GM19328 (cell line): ENCODE data around the gene MISP.

Source experiments
- ATAC-seq: cut with Tn5 transposase; IDR thresholded peaks from one replicate; pipeline ENCODE4 v1.9.1; 2021; ENCODE audit warnings: mild to moderate bottlenecking, moderate library complexity; ENCODE audit not compliant: unreplicated experiment

Gene MISP

DNA sequence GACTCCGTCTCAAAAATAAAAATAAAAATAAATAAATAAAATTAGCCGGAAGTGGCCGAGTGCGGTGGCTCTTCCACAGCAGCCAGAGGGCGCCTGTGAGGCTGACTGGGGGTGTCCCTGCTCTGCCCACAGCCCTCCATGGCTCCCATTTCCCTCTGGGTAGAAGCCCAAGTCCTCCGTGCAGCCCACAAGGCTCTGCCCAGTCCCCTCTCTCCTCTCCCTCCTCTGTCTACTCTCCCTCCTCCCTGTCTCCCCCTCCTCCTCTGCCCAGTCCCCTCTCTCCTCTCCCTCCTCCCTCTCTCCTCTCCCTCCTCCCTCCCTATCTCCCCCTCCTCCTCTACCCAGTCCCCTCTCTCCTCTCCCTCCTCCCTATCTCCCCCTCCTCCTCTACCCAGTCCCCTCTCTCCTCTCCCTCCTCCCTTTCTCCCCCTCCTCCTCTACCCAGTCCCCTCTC is 20.4 kb downstream of the MISP start:
- no peak for ATAC-seq

DNA sequence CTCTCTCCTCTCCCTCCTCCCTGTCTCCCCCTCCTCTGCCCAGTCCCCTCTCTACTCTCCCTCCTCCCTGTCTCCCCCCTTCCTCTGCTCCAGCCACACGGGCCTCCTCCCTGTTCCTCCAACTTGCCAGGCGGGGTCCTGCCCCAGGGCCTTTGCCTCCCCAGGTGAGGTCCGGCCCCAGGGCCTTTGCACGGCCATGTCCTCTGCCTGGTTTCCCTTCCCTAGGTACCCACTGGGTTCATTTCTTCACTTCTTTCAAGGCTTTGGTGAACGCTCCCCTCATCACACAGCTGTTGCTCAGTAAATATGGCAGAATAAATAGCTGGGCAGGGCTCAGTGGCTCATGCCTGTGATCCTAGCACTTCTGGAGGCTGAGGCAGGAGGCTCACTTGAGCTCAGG is 21.2 kb downstream of the MISP start:
- no peak for ATAC-seq

DNA sequence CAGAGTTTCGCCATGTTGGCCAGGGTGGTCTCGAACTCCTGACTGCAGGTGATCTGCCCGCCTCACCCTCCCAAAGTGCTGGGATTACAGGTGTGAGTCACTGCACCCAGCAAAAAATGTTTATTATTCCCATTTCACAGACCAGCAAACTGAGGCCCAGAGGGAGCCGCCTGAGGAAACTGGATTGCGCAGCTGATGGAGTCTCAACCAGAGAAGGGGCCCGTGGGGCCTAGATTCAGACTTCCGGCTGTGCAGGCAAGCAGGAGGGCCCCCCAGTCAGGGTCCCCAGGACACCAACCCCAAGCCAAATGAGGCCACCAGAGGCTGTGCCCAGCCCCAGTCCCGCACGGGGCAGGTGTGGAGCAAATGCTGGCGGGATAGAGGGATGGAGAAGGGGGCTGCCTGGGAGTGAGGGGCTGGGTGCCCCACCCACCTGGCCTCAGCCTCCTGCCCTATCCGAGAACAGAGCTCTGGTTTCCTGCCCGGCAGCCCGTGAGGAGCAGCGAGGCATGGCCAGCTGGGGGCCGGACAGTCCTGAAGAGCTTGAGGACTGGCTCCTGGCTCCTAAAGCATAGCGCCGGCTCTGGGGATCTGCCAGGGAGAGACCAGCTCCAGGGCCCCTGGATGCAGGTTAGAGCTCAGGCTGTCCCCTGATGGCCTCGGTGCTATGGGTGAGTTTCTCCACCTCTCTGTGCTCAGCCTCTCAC is 22.0 kb downstream of the MISP start:
- ATAC-seq: no peak

DNA sequence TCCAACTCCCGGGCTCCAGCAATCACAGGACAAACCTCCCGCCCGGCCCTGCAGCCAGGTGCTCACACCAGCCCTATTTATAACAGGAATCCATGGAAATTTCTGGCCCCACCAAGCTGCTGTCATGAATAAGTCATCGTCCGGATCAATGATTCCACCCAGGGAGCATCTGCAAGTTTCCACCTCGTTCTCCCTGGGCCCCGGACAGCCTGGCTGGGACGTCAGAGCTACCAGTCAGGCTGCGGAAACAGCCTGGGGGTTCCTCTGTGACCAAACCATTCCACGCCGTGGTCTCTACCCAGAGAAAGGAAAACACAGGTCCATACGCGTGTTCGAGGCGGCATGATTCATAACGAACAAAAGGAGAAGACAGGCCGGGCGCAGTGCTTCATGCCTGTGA is 25.6 kb downstream of the MISP start:
- no peak for ATAC-seq

DNA sequence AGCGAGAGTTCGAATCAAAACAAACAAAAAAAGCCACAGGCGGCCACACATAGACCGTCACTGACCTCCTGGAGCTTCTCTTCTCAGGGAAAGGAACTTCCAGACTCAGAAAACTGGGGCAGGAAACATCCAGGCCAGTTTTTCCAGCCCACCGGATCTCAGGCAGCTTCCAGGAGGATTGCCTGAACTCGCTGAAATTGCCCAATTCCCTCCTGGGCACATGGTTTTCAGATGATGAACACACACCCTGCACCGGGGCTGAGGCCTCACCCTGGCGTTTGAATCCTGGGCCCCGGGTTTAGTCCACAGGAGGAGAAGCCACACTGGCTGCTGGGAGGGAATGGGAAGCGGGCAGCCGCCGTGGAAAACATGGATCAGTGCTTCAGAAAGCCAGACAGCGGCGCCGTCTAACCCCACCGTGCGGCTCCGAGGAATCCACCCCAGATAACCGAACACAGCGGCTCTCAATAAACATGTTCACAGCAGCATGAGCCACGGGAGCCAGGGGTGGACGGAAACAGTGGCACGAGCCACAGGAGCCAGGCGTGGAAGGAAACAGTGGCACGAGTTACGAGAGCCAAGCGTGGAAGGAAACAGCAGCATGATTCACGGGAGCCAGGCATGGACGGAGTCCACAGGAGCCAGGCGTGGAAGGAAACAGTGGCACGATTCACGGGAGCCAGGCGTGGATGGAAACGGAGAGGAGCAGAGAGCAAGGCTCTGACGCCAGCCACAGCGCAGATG is 28.2 kb downstream of the MISP start:
- no peak for ATAC-seq

DNA sequence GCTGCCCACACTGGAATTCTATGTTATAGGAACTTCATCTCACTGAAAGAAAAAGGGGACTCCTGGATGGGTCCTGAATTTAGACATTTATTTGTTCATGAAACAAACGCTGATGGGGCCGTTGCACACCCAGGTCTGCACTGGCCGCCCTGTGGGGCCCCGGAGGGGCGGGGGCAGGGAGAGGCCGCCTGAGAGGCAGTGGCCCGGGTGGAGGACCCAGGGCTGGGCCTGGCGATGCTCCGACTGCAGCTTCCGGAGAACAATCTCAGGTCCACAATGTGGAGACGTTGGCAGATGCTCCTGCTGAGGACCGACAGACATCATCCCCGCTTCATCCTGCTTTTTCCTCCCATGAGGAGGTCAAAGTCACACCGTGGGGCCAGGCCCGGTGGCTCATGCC is 30.0 kb downstream of the MISP start:
- ATAC-seq: no peak

DNA sequence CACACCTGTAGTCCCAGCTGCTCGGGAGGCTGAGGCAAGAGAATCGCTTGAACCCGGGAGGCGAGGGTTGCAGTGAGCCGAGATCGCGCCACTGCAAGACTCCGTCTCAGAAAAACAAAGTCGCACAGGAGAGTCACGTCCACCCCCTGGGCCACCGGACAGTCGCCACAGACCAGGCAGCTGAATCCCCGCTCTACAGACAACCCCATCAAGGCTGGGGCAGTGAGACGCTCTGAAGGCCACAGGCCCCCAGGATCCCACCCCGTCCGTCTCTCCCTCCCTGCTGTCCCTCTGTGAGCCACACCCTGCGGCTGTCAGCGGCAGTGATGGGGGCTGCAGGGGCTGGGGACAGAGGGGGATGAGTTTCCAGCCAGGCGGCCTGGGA is 30.9 kb downstream of the MISP start:
- no peak for ATAC-seq

DNA sequence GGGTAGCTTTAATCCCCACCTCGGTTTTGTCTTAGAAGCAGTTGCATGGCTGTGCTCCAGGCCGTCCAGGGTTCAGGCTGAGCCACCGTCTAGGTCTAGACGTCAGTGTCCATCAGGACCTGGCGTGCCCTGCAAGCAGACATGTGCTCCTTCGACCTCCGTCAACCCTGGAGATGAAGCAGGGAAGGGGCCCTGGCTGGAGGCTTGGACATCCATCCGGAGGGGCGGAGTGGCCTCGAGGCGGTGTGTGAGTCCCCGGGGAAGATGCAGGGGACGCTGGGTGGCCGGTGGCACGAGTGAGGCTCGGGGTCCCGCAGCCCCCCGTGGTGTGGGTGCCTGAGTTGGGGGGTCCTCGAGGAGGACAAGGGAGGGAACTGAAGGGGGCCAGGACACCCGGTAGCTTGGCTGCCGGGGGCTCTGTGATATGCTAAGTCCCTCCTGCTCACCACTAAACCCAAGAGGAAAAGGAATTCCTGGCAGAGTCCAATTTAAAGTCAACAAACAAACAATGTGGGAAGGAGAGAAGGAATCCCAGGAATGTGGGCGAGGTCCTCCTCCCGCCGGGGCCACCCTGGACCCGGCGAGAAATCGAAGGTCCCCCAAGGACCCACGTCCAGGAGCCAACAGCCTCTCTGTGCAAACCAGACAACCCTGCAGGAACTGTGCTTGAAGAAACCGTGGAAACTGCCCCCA is 31.4 kb downstream of the MISP start:
- no peak for ATAC-seq

DNA sequence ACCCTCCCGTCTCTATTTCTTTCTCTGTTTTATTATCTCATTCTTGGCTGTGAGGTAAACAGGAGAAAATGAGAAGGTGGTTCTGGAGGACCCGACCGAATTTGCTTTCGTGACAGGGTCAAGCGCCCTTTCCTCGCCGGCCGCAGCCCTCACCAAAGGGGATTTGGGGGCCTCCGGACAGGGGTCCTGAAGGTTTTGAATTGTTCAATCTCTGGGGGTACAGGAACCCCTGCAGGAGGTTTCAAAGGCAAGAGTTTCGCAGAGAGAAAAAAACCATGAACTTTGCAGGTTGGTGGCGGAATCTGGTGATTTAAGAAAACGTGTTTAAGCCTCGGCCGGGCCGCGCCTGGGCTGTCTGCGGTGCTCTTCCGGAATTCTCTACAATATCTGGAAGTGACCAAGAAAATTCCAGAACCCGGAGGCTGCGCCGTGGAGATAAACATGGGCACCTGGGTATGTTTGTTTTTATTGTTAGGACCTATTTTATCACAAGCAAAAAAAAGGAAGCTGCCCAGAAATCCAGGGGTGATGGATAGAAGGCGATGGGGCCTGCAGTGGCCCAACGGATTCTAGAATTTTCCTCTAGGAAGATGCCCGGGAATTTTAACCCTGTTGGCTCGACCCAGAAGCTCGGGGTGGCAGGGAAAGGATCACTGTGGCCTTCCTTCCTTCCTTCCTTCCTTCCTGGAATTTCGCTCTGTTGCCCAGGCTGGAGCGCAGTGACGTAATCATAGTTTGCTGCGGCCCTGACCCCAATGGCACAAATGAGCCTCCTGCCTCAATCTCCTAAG is 32.2 kb downstream of the MISP start:
- ATAC-seq: no peak

DNA sequence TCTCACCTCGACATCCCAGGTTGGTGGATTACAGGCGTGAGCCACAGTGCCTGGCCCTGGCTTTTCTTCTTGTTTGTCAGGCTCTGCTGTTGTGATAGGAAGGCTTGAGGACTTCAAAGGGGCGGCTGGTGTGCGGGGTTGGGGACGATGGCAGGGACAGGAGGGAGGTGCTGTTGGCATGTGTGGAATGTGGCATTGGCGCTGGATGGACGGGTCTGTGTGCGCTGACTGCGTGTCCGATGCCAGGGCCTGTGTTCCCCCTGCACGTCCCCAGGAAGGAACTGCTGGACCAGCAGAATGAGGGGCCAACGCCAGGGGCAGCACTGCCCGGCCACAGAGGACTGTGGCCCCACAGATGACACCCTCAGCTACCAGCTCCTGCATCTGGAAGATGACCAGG is 33.6 kb downstream of the MISP start:
- ATAC-seq: no peak

DNA sequence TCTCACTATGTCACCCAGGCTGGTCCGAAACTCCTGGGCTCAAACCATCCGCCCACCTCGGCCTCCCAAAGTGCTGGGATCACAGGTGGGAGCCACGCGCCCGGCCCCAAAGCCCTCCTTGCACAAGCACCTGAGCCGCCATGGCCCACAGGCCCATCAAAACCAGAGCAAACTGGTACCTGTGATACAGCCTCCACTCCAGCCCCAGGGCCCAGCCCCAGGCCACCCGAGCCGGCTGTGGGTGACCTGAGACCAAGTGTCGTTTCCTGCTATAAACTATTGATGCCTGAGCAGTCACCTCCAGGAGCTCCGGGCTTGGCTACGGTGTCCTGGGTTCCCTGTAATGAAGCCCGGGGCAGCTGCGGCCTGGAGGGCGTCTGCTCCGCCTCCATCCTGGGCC is 36.6 kb downstream of the MISP start:
- ATAC-seq: no peak

DNA sequence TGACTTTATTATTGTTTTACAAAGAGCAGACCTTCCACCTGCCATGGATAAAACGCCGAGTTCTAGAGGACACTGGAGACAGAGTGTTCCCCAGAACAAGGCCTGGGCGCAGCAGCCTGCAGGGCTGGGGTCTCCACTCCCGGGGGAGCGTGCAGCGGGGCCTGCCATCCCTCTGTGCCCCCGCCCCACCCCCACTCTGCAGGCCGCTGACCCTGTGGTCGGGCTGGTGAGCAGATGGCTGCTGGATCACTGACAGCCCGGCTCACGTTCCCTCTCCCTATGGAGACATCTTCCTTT is 37.7 kb downstream of the MISP start:
- ATAC-seq: no peak

DNA sequence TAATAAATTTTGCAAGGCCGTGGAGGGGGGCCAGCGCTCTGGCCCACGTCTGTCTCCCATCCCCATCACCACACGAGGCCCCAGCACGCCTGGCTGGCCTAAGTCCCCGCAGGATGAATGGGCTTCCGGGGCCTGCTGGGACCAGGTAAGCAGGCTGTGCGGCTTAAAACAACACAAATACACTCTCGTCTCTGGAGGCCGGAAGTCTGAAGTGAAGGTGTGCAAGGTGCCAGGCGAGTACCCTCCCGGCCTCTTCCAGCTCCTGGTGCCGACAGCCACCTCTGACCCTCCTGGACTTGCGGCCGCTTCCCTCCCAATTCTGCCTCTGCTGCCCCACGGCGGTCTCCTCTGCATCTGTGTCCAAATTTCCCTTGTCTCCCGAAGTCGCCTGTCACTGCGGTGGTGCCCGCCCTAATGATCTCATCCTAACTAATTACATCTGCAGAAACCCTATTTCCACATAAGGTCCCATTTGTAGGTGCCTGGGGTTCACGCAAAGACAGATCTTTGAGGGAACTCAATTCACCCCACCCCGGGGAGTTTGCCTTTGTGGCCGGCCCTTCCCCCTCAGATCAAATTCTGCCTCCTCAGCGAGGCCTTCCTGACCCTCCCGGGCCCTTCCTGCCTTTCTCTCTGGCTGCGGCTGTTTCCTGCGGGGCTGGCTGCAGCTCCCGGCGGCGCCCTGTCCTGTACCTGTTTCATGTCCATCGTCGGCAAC is 38.2 kb downstream of the MISP start:
- ATAC-seq: no peak

DNA sequence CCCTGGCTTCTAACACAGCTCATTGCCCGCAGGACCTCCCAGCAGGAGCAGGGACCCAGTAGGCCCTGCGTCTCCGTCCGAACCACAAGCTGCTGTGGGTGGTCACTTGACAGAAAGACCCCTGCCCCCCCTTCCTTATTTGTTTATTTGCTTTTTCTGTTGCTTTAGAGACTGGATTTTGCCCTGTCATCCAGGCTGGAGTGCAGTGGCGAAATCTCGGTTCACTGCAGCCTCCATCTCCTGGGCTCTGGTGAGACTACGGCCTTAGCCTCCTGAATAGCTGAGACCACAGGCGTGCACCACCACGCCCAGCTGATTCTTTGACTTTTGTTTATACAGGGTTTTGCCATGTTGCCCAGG is 38.8 kb downstream of the MISP start:
- ATAC-seq: no peak

DNA sequence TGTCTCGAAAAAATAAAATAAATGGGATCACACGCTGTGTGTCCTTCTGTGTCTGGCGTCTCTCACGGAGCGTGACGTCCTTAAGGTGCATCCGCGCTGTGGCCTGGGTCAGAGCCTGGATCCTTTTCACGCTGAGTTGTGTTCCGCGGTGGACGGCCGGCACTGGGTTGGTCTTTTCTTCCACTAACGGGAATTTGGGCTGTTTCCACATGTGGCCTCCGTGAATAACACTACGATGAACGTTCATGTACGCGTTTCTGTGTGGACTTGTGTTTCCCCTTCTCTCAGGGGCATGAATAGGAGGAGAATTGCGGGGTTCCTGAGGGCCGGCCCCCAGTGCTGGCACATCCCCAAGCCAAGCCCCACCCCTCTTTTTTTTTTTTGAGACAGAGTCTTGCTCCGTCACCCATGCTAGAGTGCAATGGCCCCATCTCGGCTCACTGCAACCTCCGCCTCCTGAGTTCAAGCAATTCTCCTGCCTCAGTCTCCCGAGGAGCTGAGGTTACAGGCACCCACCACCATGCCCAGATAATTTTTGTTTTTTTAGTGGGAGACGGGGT is 40.2 kb downstream of the MISP start:
- no peak for ATAC-seq

DNA sequence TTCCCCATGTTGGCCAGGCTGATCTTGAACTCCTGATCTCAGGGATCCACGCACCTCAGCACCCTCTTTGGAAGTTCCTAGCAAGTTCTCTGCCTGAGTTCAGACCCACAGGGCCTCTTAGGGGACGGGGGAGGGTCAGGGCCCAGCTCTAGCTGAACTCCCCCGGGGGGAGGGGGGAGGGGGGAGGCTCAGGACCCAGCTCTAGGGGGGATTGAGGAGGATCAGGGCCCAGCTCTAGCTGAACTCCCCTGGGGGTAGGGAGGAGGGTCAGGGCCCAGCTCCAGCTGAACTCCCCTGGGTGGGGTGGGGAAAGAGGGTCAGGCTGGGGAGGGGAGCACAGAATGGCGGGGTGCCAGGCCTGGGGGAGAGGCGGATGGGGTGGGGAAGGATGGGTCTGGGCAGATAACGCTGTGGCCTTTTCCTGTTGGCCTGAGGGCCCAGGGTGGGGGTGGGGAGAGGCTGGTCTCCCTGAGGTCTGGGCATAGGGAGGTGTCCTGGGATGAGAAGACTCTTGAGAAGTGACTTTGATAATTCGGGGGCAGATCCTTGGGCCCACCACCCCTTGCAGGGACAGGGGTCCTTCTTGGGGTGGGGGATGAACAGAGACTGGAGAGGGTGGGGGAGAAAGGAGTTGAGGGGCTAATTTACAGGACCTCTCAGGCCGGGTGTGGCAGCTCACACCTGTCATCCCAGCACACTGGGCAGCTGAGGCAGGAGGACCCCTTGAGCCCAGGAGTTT is 40.8 kb downstream of the MISP start:
- ATAC-seq: no peak

DNA sequence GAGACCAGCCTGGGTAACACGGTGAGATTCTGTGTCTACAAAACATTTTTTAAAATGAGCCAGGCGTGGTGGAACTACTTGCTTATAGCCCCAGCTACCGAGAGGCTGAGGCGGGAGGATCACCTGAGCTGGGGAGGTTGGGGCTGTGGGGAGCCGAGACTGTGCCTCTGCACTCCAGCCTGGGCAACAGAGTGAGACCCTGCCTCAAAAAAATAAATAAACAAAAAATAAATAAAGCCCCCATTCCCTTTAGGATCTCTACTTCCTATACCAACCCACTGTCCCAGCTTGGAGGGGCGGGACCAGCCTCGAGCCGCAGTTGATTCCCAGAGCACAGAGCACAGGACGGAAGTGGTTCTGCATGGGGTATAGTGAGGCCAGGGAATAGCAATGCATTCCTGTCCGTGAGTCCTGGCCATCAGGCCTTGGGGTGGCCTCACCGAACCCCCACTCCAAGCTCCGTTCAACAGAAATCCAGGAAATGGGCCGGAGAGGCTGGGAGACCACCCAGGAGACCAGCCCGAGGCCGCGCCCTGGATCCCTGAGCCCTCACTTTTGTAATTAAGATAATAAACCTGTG is 41.5 kb downstream of the MISP start:
- no peak for ATAC-seq

DNA sequence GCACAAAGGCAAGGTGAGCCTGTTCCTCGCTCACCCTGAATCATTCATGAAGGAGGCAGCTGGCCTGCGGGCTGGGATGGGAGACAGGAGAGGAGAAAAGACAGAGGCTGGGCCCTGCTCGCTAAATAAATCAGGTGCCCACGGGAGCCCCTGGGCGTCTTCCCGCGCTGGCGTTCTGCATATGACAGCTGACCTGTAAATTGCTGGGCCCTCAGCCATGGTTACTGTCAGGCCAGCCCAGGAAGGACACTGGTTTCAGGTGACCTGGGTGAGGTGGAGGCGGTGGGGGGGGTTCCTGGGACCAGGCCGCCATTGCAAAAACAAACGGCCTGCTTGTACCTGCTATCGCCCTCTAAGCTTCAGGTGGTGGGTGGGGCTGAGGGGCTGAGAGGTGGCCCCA is 42.9 kb downstream of the MISP start:
- ATAC-seq: no peak

DNA sequence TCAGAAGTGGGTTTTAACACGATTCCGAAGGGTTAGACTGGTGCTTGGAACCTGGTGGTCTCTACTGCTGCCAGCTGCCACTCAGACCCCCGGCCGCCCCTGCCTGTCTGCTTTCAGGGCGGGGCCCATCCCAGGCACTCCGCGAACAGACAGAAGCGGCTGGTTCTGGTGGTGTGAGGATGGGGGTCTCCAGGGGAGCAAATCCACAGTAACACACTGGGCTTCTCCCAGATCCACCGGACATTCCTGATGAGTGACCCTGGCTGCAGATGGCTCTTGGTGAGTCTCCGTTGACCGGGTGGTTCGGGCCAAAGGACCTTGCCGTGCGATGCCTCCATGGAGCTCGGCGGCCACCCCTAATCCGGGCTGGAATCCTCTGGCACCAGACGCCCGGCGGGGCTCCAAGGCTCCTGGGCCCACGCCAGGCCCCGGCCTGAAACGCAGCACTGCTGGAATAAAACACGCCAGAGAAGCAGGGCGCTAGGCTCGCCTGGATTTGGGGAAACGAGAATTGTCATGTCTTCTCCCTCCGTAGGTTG is 44.2 kb downstream of the MISP start:
- ATAC-seq: no peak
